GM12892 (cell line): ENCODE measurements around the gene CCDC102A.

Experiments used
- POLR2A ChIP-seq: IDR thresholded peaks from 2 replicates; pipeline ENCODE4 v1.6.1; 2011; ENCODE audit warnings: low read depth, low read length, control low read depth
- POLR2AphosphoS5 ChIP-seq: IDR thresholded peaks from 2 replicates; pipeline ENCODE4 v1.6.1; 2011; ENCODE audit warnings: low read depth, low read length, control low read depth
- TAF1 ChIP-seq: IDR thresholded peaks from 2 replicates; pipeline ENCODE4 v1.6.1; 2011; ENCODE audit warnings: low read depth, mild to moderate bottlenecking, control low read depth, low read length, borderline replicate concordance

GRCh38 chr16:57469046-57469445 is 67.3 kb downstream of the CCDC102A start:
- no peak for TF ChIP-seq POLR2AphosphoS5
- no peak for TF ChIP-seq POLR2A
- no peak for TF ChIP-seq TAF1
